Stimulated activated CD8-positive, alpha-beta memory T cell treated with anti-CD3 and anti-CD28 coated beads, Interleukin-12 subunit alpha, Interleukin-12 subunit beta, amount 100 ng/mL, for 4 hours (primary cell): ENCODE data around the gene ACAP3.
A peak's percentile ranks its signal among the peaks of the same experiment; 100 is the strongest.
"Not testable (repeated sequence)": the region's sequence is repeated elsewhere in the genome, so short reads cannot be mapped to it uniquely, and the experiment has no call there.

Experiments
- DNase-seq: peaks from one replicate; pipeline ENCODE4 v3.0.0-alpha.2; 2020; ENCODE audit warnings: low read depth

The ACAP3 gene

GRCh38 chr1:1330366-1331067, 22.8 kb upstream of the ACAP3 start:
- no peak for DNase-seq

- DNase-seq = no peak
Measured at GRCh38 chr1:1329304-1330210, 21.8 kb upstream of the ACAP3 start.

- no peak for DNase-seq
Measured at GRCh38 chr1:1328254-1328653, 20.5 kb upstream of the ACAP3 start.

GRCh38 chr1:1327291-1327690, 19.6 kb upstream of the ACAP3 start:
- DNase-seq = no peak

- DNase-seq = no peak
Measured at GRCh38 chr1:1326075-1326605, 18.4 kb upstream of the ACAP3 start.

- DNase-seq = no peak
Measured at GRCh38 chr1:1325288-1326074, 17.8 kb upstream of the ACAP3 start.

GRCh38 chr1:1324524-1325287, 17.0 kb upstream of the ACAP3 start, which contains the start of the genes CPTP and INTS11:
Gene CPTP (plus strand): TSS chr1:1324802. CDS start chr1:1326911, 2,109 bp downstream.
Gene INTS11 (minus strand): TSS chr1:1324660. CDS start chr1:1324608, 52 bp downstream.
- DNase-seq = peak; percentile 95

GRCh38 chr1:1324084-1324523, 16.4 kb upstream of the ACAP3 start:
- no peak for DNase-seq

GRCh38 chr1:1322952-1323351, 15.2 kb upstream of the ACAP3 start:
- DNase-seq = no peak

GRCh38 chr1:1322418-1322817, 14.7 kb upstream of the ACAP3 start:
- DNase-seq = no peak

- DNase-seq = no peak
Measured at GRCh38 chr1:1321477-1321876, 13.7 kb upstream of the ACAP3 start.

- no peak for DNase-seq
Measured at GRCh38 chr1:1320666-1321448, 13.1 kb upstream of the ACAP3 start.

- no peak for DNase-seq
Measured at GRCh38 chr1:1319646-1319941, 11.9 kb upstream of the ACAP3 start.

- no peak for DNase-seq
Measured at GRCh38 chr1:1318777-1319645, 11.3 kb upstream of the ACAP3 start.

GRCh38 chr1:1318131-1318652, 10.5 kb upstream of the ACAP3 start:
- no peak for DNase-seq

- DNase-seq = no peak
Measured at GRCh38 chr1:1317420-1317819, 9.7 kb upstream of the ACAP3 start.

GRCh38 chr1:1316199-1316598, 8.5 kb upstream of the ACAP3 start:
- not testable (repeated sequence) for DNase-seq

- DNase-seq = no peak
Measured at GRCh38 chr1:1315435-1315954, 7.8 kb upstream of the ACAP3 start.

GRCh38 chr1:1314678-1315335, 7.1 kb upstream of the ACAP3 start:
- DNase-seq = no peak
